Measurements from ENCODE around the gene SLC9A6. TPM values are rescaled to one million over a fixed set of nuclear protein-coding genes. Genes with fewer than 3 reads are reported as not detected.

Gene SLC9A6
- total and polyA plus RNA-seq, 10 of the 15 experiments (the other 5 are each of a cell fraction or from before 2014, with no cell fraction given), result 4.5 to 14.6 (median 10.7) TPM

- TF ChIP-seq NFXL1 (IDR thresholded peaks at IDR 0.05; ENCODE audit: borderline replicate concordance) (no peak), NFYB (IDR thresholded peaks at IDR 0.05; ENCODE audit: insufficient read depth, low read depth, low read length) (no peak), ASH2L (IDR thresholded peaks at IDR 0.05; ENCODE audit: borderline replicate concordance, low read depth) (0 out of 2 replicates have a peak, but pooled peaks have one; percentile 38), BRCA1 (IDR thresholded peaks at IDR 0.05; ENCODE audit: low read depth, low read length) (no peak), SMAD1 (IDR thresholded peaks at IDR 0.05; ENCODE audit: low read depth, partially characterized antibody) (no peak), GABPA (IDR thresholded peaks at IDR 0.05; ENCODE audit: low read depth) (0 out of 2 replicates have a peak, but pooled peaks have one; percentile 25), IKZF1 (conservative IDR thresholded peaks at IDR 0.05) (peak; percentile 84), DPF2 (IDR thresholded peaks at IDR 0.05) (peak; percentile 41; the same call in 1 of the 2 replicates), ZNF384 (IDR thresholded peaks at IDR 0.05; ENCODE audit: borderline replicate concordance, low read depth, low read length) (no peak)
Observed at GRCh38 chrX:135973548-135974278, 11.5 kb upstream of the SLC9A6 start, which contains the start of gene MMGT1 (continued).

- H3K79me2 ChIP-seq (ENCODE audit: control insufficient read depth, insufficient read depth, low read length), result peaks cover 21% of the 10 kb centered on the region
- H3K4me3 ChIP-seq, result no peak overlapping the region; the same call in 1 of the 2 replicates
- TF ChIP-seq USF1 (IDR thresholded peaks at IDR 0.05; ENCODE audit: borderline replicate concordance, extremely low read length, insufficient read depth, low read depth, low read length), result no peak
- TF ChIP-seq ZBED1 (IDR thresholded peaks at IDR 0.05; ENCODE audit: borderline replicate concordance), result no peak
- no peak for DNase-seq (ENCODE audit: low read depth, low spot score)
- ChIA-PET RAD21 (ENCODE audit: unreplicated experiment) (interaction anchor here (1.1 to 2.1 kb wide), 2 partner anchors 54 to 295 kb away, joined by 3 to 6 read pairs; no protein-coding TSS in a partner anchor), SMC1A (ENCODE audit: uncharacterized antibody, unreplicated experiment) (interaction anchor here (0.7 kb wide), 1 partner anchor 417 kb away, joined by 3 read pairs; no protein-coding TSS in a partner anchor), POLR2A (interaction anchor here (1.1 kb wide), 1 partner anchor 11 kb away, joined by 4 read pairs; the partner anchor contains the start of gene SLC9A6), CTCF (interaction anchor here (0.8 to 1.8 kb wide), 5 partner anchors 9 to 523 kb away, joined by 3 to 6 read pairs (median 3); partner anchors contain the start of genes HTATSF1 and SLC9A6)
- H4K20me1 ChIP-seq (ENCODE audit: control insufficient read depth, insufficient read depth), result no peaks in the 10 kb centered on the region
- no peak overlapping the region for H3K9ac ChIP-seq (ENCODE audit: control insufficient read depth, insufficient read depth, low read length)
- in situ Hi-C loops (cut with MboI) (no loop called here), intact Hi-C loops (cut with micrococcal nuclease; ENCODE audit: unreplicated experiment) (loop anchor here (5.0 kb wide), 1 partner anchor 523 kb away; the partner anchor contains the start of gene HTATSF1)
- peak; percentile 19 for ATAC-seq
- BruUV-seq (replicated peaks), result no TSS peak
- no peaks in the 10 kb centered on the region for H3K27me3 ChIP-seq (replicated peaks in 1 of 2; ENCODE audit: control insufficient read depth in 2 of 2, insufficient read depth in 2 of 2, low read length in 1 of 2)
- H3K9me3 ChIP-seq (replicated peaks; ENCODE audit: control insufficient read depth, insufficient read depth, low read length), result no peaks in the 10 kb centered on the region
- FAIRE-seq, result no peak
- peak overlapping the region; percentile 77; the same call in 1 of the 2 replicates for H3K4me2 ChIP-seq (ENCODE audit: control insufficient read depth, insufficient read depth)
- no peaks in the 10 kb centered on the region for H3K36me3 ChIP-seq (ENCODE audit: control insufficient read depth in 2 of 2, insufficient read depth in 2 of 2, low read length in 1 of 2)
- H2AFZ ChIP-seq (ENCODE audit: control insufficient read depth, low read depth, low read length), result peak overlapping the region; percentile 79
- H3K27ac ChIP-seq (ENCODE audit: control insufficient read depth, insufficient read depth), result no peak overlapping the region
- no peaks in the 10 kb centered on the region for H3K4me1 ChIP-seq (ENCODE audit: control insufficient read depth, insufficient read depth, low read length)
- WGBS (ENCODE audit: insufficient coverage, insufficient replicate concordance, low lambda C conversion rate, missing lambda C conversion rate), result 45% methylated on average over 8 of the region's 32 CpGs
Observed at GRCh38 chrX:135974279-135974856, 10.9 kb upstream of the SLC9A6 start.

Data from GM12878 (cell line).